Measurements from ENCODE around the gene CSTPP1. TPM values are rescaled to one million over a fixed set of nuclear protein-coding genes. Genes with fewer than 3 reads are reported as not detected.

CSTPP1 gene
- total RNA-seq, 4 donors from 2014 or later, result 47.5 to 87.6 (median 57.7) TPM

GRCh38 chr11:47051217-47051616 is 114.7 kb downstream of the CSTPP1 start:
- intact Hi-C loops (cut with DNase I; ENCODE audit: low total_unique reads), result no loop called here
- WGBS, 2 donors, result 14% methylated on average over 1 of the region's 1 CpG
- TF ChIP-seq CTCF (IDR thresholded peaks at IDR 0.05) (no peak), POLR2A (IDR thresholded peaks at IDR 0.05) (no peak)
- no peak overlapping the region for H3K4me3 ChIP-seq (ENCODE audit: low read depth, poor library complexity, severe bottlenecking)
- no peak for DNase-seq (ENCODE audit: low spot score in 2 of 2)

GRCh38 chr11:47052165-47052564 is 115.6 kb downstream of the CSTPP1 start:
- DNase-seq (ENCODE audit: low spot score in 2 of 2), result no peak
- intact Hi-C loops (cut with DNase I; ENCODE audit: low total_unique reads), result no loop called here
- 92 to 93% methylated on average over 7 of the region's 7 CpGs for WGBS, 2 donors
- H3K4me3 ChIP-seq (ENCODE audit: low read depth, poor library complexity, severe bottlenecking), result no peak overlapping the region
- no peak for TF ChIP-seq POLR2A (IDR thresholded peaks at IDR 0.05)
- no peak for TF ChIP-seq CTCF (IDR thresholded peaks at IDR 0.05)

- DNase-seq (ENCODE audit: low spot score in 2 of 2), result no peak
- no peak overlapping the region for H3K4me3 ChIP-seq (ENCODE audit: low read depth, poor library complexity, severe bottlenecking)
- intact Hi-C loops (cut with DNase I; ENCODE audit: low total_unique reads), result no loop called here
- no peak for TF ChIP-seq CTCF (IDR thresholded peaks at IDR 0.05)
- no peak for TF ChIP-seq POLR2A (IDR thresholded peaks at IDR 0.05)
These were observed 116.0 kb downstream of the CSTPP1 start for GRCh38 chr11:47052576-47052975.

GRCh38 chr11:47055534-47055933 is 119.0 kb downstream of the CSTPP1 start:
- TF ChIP-seq CTCF (IDR thresholded peaks at IDR 0.05), result no peak
- TF ChIP-seq POLR2A (IDR thresholded peaks at IDR 0.05), result no peak
- intact Hi-C loops (cut with DNase I; ENCODE audit: low total_unique reads), result no loop called here
- no peak overlapping the region for H3K4me3 ChIP-seq (ENCODE audit: low read depth, poor library complexity, severe bottlenecking)
- no peak for DNase-seq (ENCODE audit: low spot score in 2 of 2)
- WGBS, 2 donors, result 69 to 82% methylated on average over 1 of the region's 1 CpG

GRCh38 chr11:47056261-47056915 is 119.8 kb downstream of the CSTPP1 start:
- H3K4me3 ChIP-seq (ENCODE audit: low read depth, poor library complexity, severe bottlenecking), result no peak overlapping the region
- intact Hi-C loops (cut with DNase I; ENCODE audit: low total_unique reads), result no loop called here
- no peak for DNase-seq (ENCODE audit: low spot score in 2 of 2)
- no peak for TF ChIP-seq POLR2A (IDR thresholded peaks at IDR 0.05)
- WGBS, 2 donors, result 49 to 50% methylated on average over 3 of the region's 3 CpGs

- no peak overlapping the region for H3K4me3 ChIP-seq (ENCODE audit: low read depth, poor library complexity, severe bottlenecking)
- intact Hi-C loops (cut with DNase I; ENCODE audit: low total_unique reads), result no loop called here
- no peak for TF ChIP-seq CTCF (IDR thresholded peaks at IDR 0.05)
- TF ChIP-seq POLR2A (IDR thresholded peaks at IDR 0.05), result no peak
- DNase-seq (ENCODE audit: low spot score in 2 of 2), result no peak
These were observed 120.8 kb downstream of the CSTPP1 start for GRCh38 chr11:47057365-47057764.

All from lower leg skin (tissue), 4 donors.